NK-92 (cell line): Measurements from ENCODE around the gene AOX1.
"Not testable (repeated sequence)": the region's sequence is repeated elsewhere in the genome, so short reads cannot be mapped to it uniquely, and the experiment has no call there.

Source experiments
- DNase-seq: peaks from one replicate; lab custom pipeline; 2025; ENCODE audit not compliant: unreplicated experiment; lab: John Stamatoyannopoulos, UW

The AOX1 gene

GRCh38 chr2:200625282-200625681 lies 39.5 kb downstream of the AOX1 start:
- no peak for DNase-seq

DNA sequence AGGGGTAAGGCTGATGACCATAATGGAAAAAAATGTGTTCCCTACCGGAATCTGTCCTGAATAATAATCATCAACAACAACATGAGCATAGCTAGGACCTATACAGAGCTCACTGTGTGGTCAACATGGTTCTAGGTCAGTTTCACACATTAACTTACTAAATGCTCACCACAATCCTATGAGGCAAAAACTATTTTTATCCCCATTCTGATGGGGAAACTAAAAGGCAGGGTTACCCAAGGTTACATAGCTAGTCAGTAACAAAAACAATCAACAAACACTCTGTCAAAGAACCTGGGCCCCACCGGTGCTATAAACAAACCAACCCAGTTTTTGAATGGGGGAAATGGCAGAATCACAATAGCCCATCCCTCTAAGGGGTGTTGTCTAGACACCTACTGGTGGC lies 40.1 kb downstream of the AOX1 start:
- DNase-seq, result no peak

- no peak for DNase-seq
Observed at GRCh38 chr2:200627110-200627770, 41.4 kb downstream of the AOX1 start.

- DNase-seq, result not testable (repeated sequence)
Observed at GRCh38 chr2:200628461-200628860, 42.6 kb downstream of the AOX1 start.

GRCh38 chr2:200631287-200631686 lies 45.5 kb downstream of the AOX1 start:
- DNase-seq, result no peak

DNA sequence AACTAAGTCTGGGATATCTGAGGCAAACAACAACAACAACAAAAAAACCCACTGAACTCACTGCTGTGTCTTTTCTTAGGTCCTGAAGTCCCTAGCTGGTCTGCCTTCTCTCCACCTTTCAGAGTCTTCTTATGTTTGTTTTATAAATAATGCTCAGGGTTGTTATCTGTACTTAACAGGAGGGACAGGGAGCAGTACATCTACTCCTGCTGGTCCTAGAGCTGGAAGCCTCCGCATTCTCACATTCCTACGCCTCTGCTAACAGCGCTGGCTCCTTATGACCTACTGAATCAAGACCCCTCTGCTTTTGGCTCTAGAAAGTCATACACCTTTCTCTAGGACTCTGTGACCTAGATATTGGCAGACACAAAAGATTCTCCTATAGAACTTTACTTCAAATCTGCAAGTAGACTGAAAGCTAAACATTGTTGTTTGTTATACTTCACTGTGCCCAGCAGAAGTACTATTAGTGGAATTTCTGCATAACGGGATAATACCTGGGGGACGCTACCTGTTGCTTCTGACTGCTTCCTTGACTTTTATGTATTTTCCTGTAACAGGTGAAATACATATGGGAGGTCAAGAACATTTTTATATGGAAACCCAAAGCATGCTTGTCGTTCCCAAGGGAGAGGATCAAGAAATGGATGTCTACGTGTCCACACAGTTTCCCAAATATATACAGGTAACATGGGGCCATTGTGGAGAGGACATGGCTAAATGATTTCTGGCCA lies 48.6 kb downstream of the AOX1 start:
- no peak for DNase-seq

- DNase-seq, result no peak
Observed at GRCh38 chr2:200635251-200635650, 49.4 kb downstream of the AOX1 start.

- no peak for DNase-seq
Observed at GRCh38 chr2:200637901-200638300, 52.1 kb downstream of the AOX1 start.

- DNase-seq, result no peak
Observed at GRCh38 chr2:200640176-200640575, 54.4 kb downstream of the AOX1 start.

GRCh38 chr2:200640901-200641300 lies 55.1 kb downstream of the AOX1 start:
- DNase-seq, result no peak

GRCh38 chr2:200648518-200649281 lies 62.9 kb downstream of the AOX1 start:
- not testable (repeated sequence) for DNase-seq

DNA sequence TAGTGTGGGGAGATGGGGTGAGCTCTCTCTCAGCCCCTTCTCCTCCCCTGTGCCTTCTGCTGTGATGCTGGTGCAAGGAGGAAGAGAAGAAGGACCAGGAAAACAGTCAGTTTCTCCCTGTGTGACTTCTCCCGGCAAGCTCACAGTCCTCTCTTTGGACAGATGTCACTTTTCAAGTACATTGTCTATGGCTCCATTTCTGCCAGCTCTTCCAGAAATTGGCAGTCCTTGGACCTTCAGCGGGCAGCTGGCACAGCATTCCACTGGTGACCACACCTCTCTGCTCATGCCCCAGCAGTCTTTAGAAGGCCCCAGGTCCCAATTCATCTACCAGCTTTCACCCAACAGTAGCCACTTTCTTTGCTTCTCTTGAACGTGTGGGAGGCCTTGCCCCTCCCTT lies 63.9 kb downstream of the AOX1 start:
- no peak for DNase-seq

DNA sequence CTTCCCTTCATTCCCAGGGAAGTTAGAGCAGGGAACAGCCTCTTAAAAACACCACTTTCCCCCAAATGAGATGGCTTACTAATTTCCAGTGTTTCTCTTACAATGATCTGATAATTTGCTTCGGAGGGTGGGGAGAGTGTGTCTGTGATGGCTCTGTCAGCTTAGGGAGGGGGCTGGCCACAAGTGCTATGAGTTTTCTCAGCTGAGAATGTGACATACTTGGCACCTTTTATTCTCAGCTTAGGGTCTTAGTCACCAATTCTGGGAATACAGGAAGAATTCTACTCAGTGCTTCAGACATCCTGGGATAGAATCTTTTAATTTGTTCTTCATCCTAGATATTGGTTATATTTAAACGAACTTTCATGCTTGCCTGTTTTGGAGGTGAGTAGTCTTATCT lies 64.4 kb downstream of the AOX1 start:
- DNase-seq, result no peak

- no peak for DNase-seq
Observed at GRCh38 chr2:200652158-200652557, 66.3 kb downstream of the AOX1 start.

GRCh38 chr2:200653021-200653420 lies 67.2 kb downstream of the AOX1 start:
- DNase-seq, result no peak

DNA sequence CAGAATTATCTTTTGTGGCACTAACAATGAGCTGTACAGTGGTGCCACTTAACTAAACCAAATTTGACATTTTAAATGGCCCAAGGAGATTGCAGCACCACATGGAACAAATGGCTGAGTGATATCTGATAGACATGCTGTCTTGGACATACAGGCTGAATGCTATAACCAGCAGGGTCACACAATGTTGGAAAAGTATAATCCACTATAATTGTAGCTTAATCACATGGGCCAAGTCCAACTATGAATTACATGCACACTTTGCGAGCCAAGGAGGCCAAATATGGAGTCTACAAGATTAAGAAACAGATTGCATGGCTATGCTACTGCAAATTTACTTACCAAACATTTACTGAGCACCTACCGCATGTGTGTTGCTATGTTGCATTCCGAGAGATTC lies 69.0 kb downstream of the AOX1 start:
- no peak for DNase-seq

DNA sequence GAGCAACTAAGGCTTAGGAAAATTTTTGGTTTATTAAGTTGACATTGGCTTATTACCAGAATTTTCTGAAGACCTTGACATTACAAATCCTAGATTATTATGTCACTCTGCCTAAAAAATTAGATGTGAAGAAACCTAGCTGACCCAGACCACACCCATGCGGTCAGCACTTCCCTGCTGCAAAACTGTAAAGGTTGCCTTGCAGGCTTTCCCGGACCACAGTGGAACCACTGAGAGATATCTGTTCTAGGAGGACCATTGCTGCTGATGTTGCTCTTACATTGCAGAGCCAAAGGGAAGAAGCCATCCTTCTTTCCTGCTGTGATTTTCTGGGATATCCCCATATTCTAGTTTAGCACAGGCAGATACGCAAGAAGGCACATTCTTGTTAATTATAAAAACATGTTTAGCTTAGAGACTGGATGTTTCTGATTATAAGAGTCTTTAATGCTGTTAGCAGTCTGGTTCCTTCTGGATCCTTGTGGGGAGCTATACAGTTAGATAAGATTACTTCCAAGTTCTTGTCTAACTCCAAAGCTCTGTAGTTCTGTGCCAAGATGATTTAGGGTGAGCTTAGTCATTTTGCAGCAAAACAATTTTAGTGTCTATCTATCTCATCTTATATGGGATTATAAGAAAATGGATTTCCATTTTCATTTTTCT lies 70.2 kb downstream of the AOX1 start:
- no peak for DNase-seq

DNA sequence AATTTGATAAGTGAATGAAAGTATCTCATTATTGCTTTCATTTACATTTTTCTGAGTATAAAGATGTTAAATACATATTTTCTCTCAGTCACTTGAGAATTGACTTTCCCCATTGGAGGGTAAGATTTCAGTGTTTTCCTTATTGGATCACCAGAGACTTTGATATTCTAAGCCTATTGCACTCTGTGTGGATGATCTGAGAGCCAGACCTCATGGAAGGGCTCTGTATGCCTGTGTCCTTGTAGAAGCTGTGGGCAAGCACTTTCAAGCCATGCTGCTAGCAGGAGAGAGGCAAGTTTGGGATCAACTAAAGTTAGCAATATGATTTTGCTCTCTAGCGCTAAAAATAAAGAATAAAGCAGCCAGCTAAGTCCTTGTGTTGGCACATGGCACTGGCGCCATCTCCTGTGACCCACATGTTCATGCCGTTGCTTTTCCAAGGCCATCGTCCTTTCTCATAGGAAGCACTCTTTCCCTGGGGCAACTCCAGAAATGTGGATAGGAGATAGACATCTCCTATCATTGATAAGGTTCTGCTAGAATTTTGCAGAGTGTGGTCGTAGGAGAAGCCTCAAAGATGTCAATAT lies 72.6 kb downstream of the AOX1 start:
- DNase-seq, result no peak

- no peak for DNase-seq
Observed at GRCh38 chr2:200659410-200659809, 73.6 kb downstream of the AOX1 start.

DNA sequence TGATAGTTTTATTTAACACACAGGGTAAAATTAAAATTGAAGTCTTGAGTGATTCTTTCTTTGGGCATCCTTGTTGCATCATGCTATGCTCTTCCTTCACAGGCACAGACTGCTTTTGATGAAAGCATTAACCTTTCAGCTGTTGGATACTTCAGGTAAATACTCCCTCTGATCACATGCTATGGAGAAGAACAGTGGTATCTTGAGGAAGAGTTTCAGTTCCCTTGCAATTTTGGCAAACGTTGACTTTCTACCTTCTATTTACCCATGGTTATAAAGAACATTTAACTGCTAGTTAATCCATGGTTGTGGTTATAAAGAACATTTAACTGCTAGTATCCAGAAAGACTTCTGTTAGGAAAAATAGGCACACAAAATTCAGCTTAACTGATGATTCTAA lies 75.7 kb downstream of the AOX1 start:
- no peak for DNase-seq

DNA sequence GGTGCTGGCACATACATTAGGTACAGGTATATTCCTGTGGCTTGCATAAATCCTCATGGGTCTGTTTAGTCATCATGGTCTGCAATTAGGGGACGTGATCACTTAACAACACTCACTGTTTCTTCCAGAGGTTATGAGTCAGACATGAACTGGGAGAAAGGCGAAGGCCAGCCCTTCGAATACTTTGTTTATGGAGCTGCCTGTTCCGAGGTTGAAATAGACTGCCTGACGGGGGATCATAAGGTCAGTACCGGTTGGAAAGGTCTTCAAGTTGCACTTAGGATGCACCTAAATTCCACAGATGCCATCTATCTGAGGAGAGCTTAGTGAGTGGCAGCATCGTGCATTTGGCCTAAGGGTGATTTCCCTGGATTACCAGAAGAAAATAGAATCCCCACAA lies 76.9 kb downstream of the AOX1 start:
- DNase-seq, result no peak
